Fibroblast of peridontal ligament (primary cell): ENCODE data around the gene ICAM1.
"Not testable (repeated sequence)": the region's sequence is repeated elsewhere in the genome, so short reads cannot be mapped to it uniquely, and the experiment has no call there.

Source experiments
- DNase-seq: peaks from one replicate; pipeline ENCODE4 v3.0.0-alpha.2; 2010; ENCODE audit errors: extremely low read depth

ICAM1 gene

GRCh38 chr19:10277795-10278589 lies 7.1 kb downstream of the ICAM1 start:
- DNase-seq = no peak

DNA sequence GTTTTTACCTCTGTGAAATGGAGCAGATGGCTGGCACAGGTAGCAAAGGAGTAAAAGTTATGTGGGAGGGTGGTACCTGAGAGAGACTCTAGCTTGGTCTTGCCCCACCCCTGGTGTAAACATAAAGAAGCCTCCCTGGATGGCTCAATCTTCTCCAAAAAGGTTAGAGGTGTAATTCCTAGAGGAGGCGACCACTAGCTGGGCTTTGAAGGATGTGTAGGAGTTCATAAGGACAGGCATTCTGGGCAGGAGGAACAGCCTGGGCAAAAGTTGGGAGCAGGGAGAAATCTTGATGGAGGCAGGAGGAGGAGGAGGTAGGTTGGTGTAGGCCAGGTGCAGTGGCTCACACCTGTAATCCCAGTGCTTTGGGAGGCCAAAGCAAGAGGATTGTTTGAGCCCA lies 8.0 kb downstream of the ICAM1 start:
- no peak for DNase-seq

- no peak for DNase-seq
These were observed 9.0 kb downstream of the ICAM1 start for GRCh38 chr19:10279737-10280442.

DNA sequence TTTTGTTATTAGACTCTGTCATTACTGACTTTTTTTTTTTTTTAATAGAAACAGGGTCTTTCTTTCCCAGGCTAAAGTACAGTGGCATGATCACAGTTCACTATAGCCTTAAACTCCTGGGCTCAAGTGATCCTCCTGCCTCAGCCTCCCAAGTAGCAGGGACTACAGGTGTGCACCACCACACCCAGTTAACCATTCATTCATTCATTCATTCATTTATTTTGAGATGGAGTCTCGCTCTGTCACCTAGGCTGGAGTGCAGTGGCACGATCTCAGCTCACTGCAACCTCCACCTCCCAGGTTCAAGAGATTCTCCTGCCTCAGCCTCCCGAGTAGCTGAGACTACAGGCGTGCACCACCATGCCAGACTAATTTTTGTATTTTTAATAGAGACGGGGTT lies 11.1 kb downstream of the ICAM1 start:
- not testable (repeated sequence) for DNase-seq

- no peak for DNase-seq
These were observed 12.6 kb downstream of the ICAM1 start for GRCh38 chr19:10283301-10284064.

GRCh38 chr19:10284065-10284959 lies 13.4 kb downstream of the ICAM1 start:
- no peak for DNase-seq

GRCh38 chr19:10284960-10285278 lies 14.0 kb downstream of the ICAM1 start:
- no peak for DNase-seq

DNA sequence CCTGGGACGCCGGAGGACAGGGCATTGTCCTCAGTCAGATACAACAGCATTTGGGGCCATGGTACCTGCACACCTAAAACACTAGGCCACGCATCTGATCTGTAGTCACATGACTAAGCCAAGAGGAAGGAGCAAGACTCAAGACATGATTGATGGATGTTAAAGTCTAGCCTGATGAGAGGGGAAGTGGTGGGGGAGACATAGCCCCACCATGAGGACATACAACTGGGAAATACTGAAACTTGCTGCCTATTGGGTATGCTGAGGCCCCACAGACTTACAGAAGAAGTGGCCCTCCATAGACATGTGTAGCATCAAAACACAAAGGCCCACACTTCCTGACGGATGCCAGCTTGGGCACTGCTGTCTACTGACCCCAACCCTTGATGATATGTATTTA lies 14.5 kb downstream of the ICAM1 start:
- DNase-seq = no peak

DNA sequence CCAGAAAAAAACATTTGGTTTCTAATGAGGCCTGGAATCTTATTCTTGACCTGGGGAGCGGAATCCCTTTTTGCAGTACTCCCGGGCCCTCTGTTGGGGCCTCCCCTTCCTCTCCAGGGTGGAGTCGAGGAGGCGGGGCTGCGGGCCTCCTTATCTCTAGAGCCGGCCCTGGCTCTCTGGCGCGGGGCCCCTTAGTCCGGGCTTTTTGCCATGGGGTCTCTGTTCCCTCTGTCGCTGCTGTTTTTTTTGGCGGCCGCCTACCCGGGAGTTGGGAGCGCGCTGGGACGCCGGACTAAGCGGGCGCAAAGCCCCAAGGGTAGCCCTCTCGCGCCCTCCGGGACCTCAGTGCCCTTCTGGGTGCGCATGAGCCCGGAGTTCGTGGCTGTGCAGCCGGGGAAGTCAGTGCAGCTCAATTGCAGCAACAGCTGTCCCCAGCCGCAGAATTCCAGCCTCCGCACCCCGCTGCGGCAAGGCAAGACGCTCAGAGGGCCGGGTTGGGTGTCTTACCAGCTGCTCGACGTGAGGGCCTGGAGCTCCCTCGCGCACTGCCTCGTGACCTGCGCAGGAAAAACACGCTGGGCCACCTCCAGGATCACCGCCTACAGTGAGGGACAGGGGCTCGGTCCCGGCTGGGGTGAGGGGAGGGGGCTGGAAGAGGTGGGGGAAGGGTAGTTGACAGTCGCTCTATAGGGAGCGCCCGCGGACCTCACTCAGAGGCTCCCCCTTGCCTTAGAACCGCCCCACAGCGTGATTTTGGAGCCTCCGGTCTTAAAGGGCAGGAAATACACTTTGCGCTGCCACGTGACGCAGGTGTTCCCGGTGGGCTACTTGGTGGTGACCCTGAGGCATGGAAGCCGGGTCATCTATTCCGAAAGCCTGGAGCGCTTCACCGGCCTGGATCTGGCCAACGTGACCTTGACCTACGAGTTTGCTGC lies 16.1 kb downstream of the ICAM1 start, which contains the start of gene ICAM4:
Gene ICAM4, plus strand, starts transcription at position 153 of the 935 bp plus-strand sequence. Its CDS starts 58 bp downstream, at position 211.
- DNase-seq = no peak

DNA sequence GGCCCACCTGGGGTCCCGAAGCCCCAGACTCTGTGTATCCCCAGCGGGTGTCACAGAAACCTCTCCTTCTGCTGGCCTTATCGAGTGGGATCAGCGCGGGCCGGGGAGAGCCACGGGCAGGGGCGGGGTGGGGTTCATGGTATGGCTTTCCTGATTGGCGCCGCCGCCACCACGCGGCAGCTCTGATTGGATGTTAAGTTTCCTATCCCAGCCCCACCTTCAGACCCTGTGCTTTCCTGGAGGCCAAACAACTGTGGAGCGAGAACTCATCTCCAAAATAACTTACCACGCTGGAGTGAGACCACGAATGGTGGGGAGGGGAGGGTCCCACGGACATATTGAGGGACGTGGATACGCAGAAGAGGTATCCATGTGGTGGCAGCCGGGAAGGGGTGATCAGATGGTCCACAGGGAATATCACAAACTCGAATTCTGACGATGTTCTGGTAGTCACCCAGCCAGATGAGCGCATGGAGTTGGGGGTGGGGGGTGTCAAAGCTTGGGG lies 17.8 kb downstream of the ICAM1 start:
- no peak for DNase-seq

DNA sequence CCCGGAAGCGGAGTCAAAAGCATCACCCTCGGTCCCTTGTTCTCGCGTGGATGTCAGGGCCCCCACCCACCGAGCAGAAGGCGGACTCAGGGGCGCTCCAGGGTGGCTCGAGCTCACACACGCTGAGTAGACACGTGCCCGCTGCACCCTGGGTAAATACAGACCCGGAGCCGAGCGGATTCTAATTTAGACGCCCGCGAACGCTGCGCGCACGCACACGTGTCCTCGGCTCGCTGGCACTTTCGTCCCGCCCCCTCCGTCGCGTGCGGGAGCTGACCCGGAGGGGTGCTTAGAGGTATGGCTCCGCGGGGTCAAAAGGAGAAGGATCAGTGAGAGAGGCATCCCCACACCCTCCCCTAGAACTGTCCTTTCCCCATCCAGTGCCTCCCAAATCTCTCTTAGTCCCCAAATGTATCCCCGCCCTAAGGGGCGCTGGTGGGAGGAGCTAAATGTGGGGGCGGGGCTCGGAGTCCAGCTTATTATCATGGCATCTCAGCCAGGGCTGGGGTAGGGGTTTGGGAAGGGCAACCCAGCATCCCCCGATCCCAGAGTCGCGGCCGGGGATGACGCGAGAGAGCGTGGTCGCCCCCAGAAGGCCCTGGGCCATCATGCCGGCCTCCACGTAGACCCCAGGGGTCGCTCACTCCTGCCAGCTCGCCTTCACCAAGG lies 18.4 kb downstream of the ICAM1 start:
- DNase-seq = no peak

DNA sequence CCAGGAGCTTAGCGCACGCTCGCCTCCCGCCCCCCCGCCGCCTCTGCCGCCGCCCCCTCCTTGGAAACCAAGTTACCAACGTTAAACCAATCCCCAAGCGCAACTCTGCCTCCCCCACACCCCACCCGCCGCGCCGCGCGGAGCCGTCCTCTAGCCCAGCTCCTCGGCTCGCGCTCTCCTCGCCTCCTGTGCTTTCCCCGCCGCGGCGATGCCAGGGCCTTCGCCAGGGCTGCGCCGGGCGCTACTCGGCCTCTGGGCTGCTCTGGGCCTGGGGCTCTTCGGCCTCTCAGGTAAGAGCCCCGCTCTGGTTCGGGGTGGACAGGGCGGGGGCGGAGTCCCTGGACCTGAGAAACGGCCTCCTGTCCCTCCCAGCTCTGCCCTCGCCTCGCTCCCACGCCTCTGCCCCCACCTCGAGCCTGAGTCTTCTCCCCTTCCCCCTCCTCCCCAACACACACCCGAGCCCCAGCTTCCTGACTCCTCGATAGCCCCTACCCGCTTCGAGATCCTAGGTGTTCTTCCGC lies 19.0 kb downstream of the ICAM1 start, which contains the start of gene ICAM5:
Gene ICAM5, plus strand, starts transcription at position 117 of the 521 bp plus-strand sequence. Its CDS starts 92 bp downstream, at position 209.
- DNase-seq = no peak

- DNase-seq = no peak
These were observed 19.5 kb downstream of the ICAM1 start for GRCh38 chr19:10290357-10290875.

DNA sequence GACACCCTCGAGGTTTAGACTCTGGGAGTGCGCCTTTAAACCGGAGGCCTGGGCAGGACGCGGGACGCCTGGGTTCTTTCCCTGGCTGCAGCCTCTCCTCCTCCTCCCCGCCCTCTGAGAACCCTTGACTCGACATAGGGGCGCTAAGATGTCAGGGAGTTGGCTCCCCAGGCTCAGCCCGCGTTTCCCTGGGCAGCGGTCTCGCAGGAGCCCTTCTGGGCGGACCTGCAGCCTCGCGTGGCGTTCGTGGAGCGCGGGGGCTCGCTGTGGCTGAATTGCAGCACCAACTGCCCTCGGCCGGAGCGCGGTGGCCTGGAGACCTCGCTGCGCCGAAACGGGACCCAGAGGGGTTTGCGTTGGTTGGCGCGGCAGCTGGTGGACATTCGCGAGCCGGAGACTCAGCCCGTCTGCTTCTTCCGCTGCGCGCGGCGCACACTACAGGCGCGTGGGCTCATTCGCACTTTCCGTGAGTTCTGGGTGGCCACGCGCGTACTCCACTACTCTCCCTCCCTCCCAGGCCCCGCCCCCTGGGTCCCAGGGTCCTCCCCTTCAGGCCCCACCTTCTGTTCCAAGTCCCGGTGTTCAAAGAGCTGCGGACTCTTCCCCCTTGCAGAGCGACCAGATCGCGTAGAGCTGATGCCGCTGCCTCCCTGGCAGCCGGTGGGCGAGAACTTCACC lies 20.1 kb downstream of the ICAM1 start:
- DNase-seq = no peak

DNA sequence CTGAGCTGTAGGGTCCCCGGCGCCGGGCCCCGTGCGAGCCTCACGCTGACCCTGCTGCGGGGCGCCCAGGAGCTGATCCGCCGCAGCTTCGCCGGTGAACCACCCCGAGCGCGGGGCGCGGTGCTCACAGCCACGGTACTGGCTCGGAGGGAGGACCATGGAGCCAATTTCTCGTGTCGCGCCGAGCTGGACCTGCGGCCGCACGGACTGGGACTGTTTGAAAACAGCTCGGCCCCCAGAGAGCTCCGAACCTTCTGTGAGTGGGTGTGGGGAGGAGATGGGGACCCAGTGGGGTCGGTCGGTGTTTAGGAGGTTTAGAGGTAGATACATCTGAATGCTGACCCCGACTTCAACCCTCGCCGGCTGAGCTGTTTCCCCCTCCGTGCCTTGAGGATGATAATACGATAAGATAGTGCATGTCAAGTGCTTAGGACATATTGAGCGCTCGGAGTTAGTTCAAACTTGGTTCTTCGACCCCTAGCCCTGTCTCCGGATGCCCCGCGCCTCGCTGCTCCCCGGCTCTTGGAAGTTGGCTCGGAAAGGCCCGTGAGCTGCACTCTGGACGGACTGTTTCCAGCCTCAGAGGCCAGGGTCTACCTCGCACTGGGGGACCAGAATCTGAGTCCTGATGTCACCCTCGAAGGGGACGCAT lies 20.8 kb downstream of the ICAM1 start:
- no peak for DNase-seq

DNA sequence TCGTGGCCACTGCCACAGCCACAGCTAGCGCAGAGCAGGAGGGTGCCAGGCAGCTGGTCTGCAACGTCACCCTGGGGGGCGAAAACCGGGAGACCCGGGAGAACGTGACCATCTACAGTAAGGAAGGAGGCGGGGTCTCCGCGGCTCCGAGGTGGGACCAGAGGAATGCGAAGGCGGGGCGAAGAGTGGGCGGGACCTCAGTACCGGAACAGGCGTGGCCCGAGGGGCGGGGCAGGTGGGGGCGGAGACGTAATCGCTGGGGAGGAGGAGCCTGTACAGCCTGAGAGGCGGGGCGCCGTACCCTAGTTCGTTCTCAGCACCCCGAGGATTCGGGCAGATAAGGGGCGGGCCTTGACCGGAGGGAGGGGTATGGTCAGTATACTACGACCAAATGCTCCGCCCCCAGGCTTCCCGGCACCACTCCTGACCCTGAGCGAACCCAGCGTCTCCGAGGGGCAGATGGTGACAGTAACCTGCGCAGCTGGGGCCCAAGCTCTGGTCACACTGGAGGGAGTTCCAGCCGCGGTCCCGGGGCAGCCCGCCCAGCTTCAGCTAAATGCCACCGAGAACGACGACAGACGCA lies 21.4 kb downstream of the ICAM1 start:
- no peak for DNase-seq

DNA sequence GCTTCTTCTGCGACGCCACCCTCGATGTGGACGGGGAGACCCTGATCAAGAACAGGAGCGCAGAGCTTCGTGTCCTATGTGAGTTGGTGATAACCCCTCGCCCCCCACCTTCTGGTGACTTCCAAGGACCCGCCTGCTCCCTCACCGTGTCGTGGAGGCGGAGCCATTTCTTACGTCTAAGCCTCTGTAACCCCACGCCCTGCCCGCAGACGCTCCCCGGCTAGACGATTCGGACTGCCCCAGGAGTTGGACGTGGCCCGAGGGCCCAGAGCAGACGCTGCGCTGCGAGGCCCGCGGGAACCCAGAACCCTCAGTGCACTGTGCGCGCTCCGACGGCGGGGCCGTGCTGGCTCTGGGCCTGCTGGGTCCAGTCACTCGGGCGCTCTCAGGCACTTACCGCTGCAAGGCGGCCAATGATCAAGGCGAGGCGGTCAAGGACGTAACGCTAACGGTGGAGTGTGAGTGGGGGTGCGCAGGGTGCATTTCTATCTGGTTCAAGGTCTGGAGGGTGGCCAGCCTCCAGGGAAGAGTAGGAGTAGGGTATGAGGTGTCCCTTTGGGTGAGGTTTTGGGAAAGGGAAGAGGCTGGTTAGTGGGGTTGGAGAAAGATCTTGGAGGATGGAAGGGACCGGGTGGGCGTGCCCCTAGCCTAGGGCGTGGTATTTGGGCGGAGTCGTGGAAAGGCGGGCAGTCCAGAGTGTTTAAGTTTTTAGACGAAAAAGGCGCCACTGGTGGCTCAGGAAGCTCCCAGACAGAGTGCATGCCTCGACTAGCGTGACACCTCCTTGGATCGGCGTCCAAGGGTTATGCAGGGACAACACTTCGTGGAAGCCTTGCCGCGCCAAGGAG lies 22.1 kb downstream of the ICAM1 start:
- DNase-seq = no peak
